Effector memory CD8-positive, alpha-beta T cell (primary cell): Measurements from ENCODE around the gene MMADHC.

Experiments used
- ATAC-seq: fragments of 150-1000 bp; cut with Tn5 transposase; replicated peaks from 2 replicates; pipeline ENCODE4 v1.10.0; 2021; ENCODE audit warnings: mild to moderate bottlenecking, moderate library complexity
- DNase-seq, 3 experiments: peaks; one replicate each; pipeline ENCODE4 v3.0.0; 2021
- H3K27ac Mint-ChIP-seq, 2 donors: one replicate each; pipeline ENCODE4 v1.8.0; 2022; ENCODE audit warnings: mild to moderate bottlenecking in 2 of 2, mixed read lengths in 2 of 2, moderate library complexity in 2 of 2
- H3K27me3 Mint-ChIP-seq, 2 donors: one replicate each; pipeline ENCODE4 v1.8.0; 2022; ENCODE audit warnings: mixed read lengths in 2 of 2
- H3K36me3 Mint-ChIP-seq: one replicate; pipeline ENCODE4 v1.8.0; 2022; ENCODE audit warnings: mild to moderate bottlenecking, moderate library complexity, mixed read lengths; ENCODE audit not compliant: insufficient read depth
- H3K4me1 Mint-ChIP-seq, 2 donors: one replicate each; pipeline ENCODE4 v1.8.0; 2022; ENCODE audit warnings: low read depth in 2 of 2, mixed read lengths in 2 of 2
- H3K4me3 Mint-ChIP-seq, 2 donors: one replicate each; pipeline ENCODE4 v1.8.0; 2022; ENCODE audit warnings: mild to moderate bottlenecking in 2 of 2, mixed read lengths in 2 of 2, moderate library complexity in 2 of 2
- H3K9me3 Mint-ChIP-seq, 2 donors: one replicate each; pipeline ENCODE4 v1.8.0; 2022; ENCODE audit warnings: mixed read lengths in 2 of 2
- total RNA-seq, 9 experiments: gene quantifications; one replicate each; lab custom pipeline; 2026; lab: John Stamatoyannopoulos, UW

Gene MMADHC
- 54.0 to 152 (median 88.7) reads per million in 9 experiments for total RNA-seq

GRCh38 chr2:149587220-149587949 is at the start of gene MMADHC:
Gene MMADHC (minus strand): TSS chr2:149587775. CDS start chr2:149587097, 678 bp downstream.
- H3K27ac Mint-ChIP-seq = peak within 1 kb of the TSS; percentile 98 to 100
- H3K27me3 Mint-ChIP-seq = peaks cover 26 to 31% of the 10 kb centered on the region in 2 donors
- ATAC-seq (peak; percentile 94), DNase-seq (peak; percentile 87 to 89 (median 87))
- H3K4me3 Mint-ChIP-seq = peak within 1 kb of the TSS; percentile 99 to 100
- H3K9me3 Mint-ChIP-seq = no peaks in the 10 kb centered on the region
- H3K4me1 Mint-ChIP-seq = peaks cover 20 to 34% of the 10 kb centered on the region in 2 donors
- H3K36me3 Mint-ChIP-seq = peaks cover 45% of the 10 kb centered on the region

GRCh38 chr2:149634103-149634502 is 46.5 kb upstream of the MMADHC start:
- Mint-ChIP-seq H3K9me3 (peaks cover 0 to 4% of the 10 kb centered on the region in 2 donors), H3K4me1 (no peaks in the 10 kb centered on the region), H3K4me3 (no peak overlapping the region), H3K27me3 (peaks cover 0 to 5% of the 10 kb centered on the region in 2 donors), H3K36me3 (no peaks in the 10 kb centered on the region), H3K27ac (no peak overlapping the region)
- ATAC-seq = no peak
- no peak for DNase-seq

- ATAC-seq = no peak
- Mint-ChIP-seq H3K4me1 (no peaks in the 10 kb centered on the region), H3K4me3 (no peak overlapping the region), H3K36me3 (no peaks in the 10 kb centered on the region), H3K27me3 (peaks cover 0 to 9% of the 10 kb centered on the region in 2 donors), H3K27ac (no peak overlapping the region), H3K9me3 (no peaks in the 10 kb centered on the region)
- no peak for DNase-seq
Measured at GRCh38 chr2:149630445-149630844, 42.9 kb upstream of the MMADHC start.

GRCh38 chr2:149629026-149629425 is 41.5 kb upstream of the MMADHC start:
- DNase-seq (no peak), ATAC-seq (no peak)
- no peak overlapping the region for H3K4me3 Mint-ChIP-seq
- H3K4me1 Mint-ChIP-seq = no peaks in the 10 kb centered on the region
- no peaks in the 10 kb centered on the region for H3K36me3 Mint-ChIP-seq
- H3K27ac Mint-ChIP-seq = no peak overlapping the region
- peaks cover 7 to 12% of the 10 kb centered on the region in 2 donors for H3K27me3 Mint-ChIP-seq
- H3K9me3 Mint-ChIP-seq = no peaks in the 10 kb centered on the region

DNA sequence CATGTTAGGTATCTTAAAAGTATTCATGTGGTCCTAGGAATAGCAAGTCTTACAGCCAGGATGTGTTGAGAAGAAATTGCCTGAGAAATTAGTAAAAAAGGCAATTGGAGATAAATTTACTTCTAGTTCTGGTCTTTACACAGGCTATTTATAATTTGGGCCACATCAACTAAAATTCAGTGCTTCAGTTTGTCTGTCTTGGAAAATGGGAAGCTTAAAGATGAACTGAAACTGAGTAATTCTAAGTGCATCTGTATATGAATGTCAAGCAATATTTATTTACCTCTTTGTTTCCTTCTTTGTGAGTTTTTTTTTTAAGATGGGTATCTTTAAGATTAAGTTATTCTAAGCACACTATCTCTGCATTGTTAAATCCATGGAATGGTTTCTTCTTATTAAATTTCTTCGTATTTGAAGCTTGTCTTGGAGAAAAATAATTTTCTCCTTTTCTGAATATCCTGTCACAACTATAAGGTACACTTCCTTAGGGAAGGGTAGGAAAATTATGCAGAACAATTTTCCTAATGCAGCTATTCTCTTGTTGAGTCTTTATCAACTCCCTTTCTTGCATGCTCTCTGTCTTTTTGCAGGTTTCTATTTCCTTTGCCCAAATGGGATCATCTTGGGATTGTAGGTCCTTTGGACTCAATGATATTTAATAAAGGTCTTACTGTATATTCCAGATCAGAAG is 39.7 kb upstream of the MMADHC start:
- Mint-ChIP-seq H3K9me3 (no peaks in the 10 kb centered on the region), H3K27ac (peak overlapping the region in 1 of 2 donors; percentile 68), H3K4me1 (no peaks in the 10 kb centered on the region), H3K36me3 (no peaks in the 10 kb centered on the region), H3K4me3 (no peak overlapping the region), H3K27me3 (peaks cover 15 to 17% of the 10 kb centered on the region in 2 donors)
- ATAC-seq = no peak
- DNase-seq = no peak

- no peaks in the 10 kb centered on the region for H3K36me3 Mint-ChIP-seq
- ATAC-seq (no peak), DNase-seq (no peak)
- H3K27me3 Mint-ChIP-seq = peaks cover 25 to 27% of the 10 kb centered on the region in 2 donors
- no peaks in the 10 kb centered on the region for H3K4me1 Mint-ChIP-seq
- H3K4me3 Mint-ChIP-seq = no peak overlapping the region
- H3K9me3 Mint-ChIP-seq = no peaks in the 10 kb centered on the region
- no peak overlapping the region for H3K27ac Mint-ChIP-seq
Measured at GRCh38 chr2:149625671-149626070, 38.1 kb upstream of the MMADHC start.

DNA sequence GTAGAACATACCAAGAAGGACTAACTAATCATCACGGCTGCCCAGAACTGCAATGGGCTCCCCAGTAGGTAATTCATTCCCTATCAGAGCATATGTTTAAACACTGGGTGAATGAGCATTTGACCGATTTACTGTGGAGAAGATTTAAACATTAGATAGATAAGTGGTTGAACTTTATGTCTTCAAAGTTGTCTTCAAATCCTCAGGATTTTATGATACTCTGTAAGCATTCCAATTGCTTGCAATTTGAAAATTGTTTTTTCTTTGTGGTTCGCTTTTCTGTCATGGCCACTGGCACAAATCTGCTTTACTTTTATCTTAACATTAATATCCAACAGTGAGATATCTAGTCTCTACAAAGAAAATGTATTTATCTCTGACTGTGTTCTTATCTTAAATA is 37.7 kb upstream of the MMADHC start:
- DNase-seq = no peak
- no peak for ATAC-seq
- H3K27ac Mint-ChIP-seq = no peak overlapping the region
- H3K4me1 Mint-ChIP-seq = no peaks in the 10 kb centered on the region
- H3K36me3 Mint-ChIP-seq = no peaks in the 10 kb centered on the region
- no peak overlapping the region for H3K4me3 Mint-ChIP-seq
- H3K9me3 Mint-ChIP-seq = no peaks in the 10 kb centered on the region
- H3K27me3 Mint-ChIP-seq = peaks cover 29 to 31% of the 10 kb centered on the region in 2 donors

DNA sequence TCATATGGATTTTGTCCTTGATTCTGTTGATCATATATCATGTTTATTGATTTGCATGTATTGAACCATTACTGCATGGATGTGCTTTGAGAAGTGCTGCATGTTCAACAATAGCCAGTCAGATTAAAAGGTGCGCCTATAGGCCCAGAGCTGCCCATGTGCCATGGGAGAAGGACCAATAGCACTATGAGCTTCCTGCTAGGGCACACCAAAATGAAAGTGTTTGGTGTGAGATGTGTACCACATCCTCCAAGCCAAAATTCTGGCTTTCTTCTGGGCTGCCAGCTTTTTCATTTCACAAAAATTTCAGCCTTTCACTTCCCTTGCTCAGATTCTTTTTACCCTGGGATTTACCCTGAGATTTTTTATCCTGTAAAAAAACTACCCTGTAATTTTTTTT is 34.8 kb upstream of the MMADHC start:
- DNase-seq = no peak
- no peak for ATAC-seq
- Mint-ChIP-seq H3K27ac (no peak overlapping the region), H3K27me3 (peaks cover 32 to 34% of the 10 kb centered on the region in 2 donors), H3K9me3 (no peaks in the 10 kb centered on the region), H3K4me1 (no peaks in the 10 kb centered on the region), H3K36me3 (no peaks in the 10 kb centered on the region), H3K4me3 (no peak overlapping the region)

GRCh38 chr2:149617476-149617875 is 29.9 kb upstream of the MMADHC start:
- Mint-ChIP-seq H3K4me3 (no peak overlapping the region), H3K9me3 (no peaks in the 10 kb centered on the region), H3K4me1 (no peaks in the 10 kb centered on the region), H3K36me3 (no peaks in the 10 kb centered on the region), H3K27ac (no peak overlapping the region), H3K27me3 (peaks cover 15 to 19% of the 10 kb centered on the region in 2 donors)
- DNase-seq (no peak), ATAC-seq (no peak)

DNA sequence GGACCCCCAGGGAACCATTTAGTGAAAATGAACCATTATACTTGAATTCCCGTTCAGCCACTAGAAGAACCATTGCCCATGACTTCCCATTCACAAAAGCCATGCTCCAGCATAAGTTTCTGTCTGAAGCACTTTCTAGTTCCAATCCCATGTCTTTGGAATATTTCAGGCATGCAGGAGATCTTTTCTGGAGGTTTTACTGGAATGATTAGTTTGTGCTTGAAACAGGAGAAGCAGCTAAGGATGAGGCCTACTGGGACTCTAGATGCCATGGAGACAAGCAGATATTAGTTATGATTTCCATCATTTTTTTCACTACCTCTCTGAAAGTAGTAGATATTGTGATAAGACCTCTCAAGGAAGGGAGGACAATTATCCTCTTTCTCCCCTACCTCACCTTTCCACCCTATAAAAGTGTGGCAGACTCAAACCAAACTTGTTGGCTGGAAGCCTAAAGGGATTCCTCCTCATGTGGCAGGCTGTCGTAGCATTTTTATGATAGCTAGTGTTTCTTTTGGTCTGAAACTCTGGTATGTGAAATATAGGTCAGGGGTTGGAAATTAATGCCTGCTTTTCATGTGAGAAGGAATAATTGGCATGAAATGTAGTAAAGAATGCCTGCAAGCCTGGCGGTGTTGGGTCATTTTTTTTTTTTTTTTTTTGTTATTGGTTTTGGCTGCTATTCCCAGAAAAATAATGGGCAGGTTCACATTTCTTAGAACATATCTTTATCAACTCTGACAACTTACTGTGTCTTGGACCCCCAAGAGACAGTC is 29.3 kb upstream of the MMADHC start:
- DNase-seq (no peak), ATAC-seq (no peak)
- Mint-ChIP-seq H3K9me3 (no peaks in the 10 kb centered on the region), H3K27ac (no peak overlapping the region), H3K36me3 (no peaks in the 10 kb centered on the region), H3K27me3 (peaks cover 15 to 19% of the 10 kb centered on the region in 2 donors), H3K4me3 (no peak overlapping the region), H3K4me1 (no peaks in the 10 kb centered on the region)

GRCh38 chr2:149613704-149614103 is 26.1 kb upstream of the MMADHC start:
- peaks cover 4 to 10% of the 10 kb centered on the region in 2 donors for H3K27me3 Mint-ChIP-seq
- no peaks in the 10 kb centered on the region for H3K4me1 Mint-ChIP-seq
- no peaks in the 10 kb centered on the region for H3K9me3 Mint-ChIP-seq
- DNase-seq (no peak), ATAC-seq (no peak)
- no peak overlapping the region for H3K4me3 Mint-ChIP-seq
- H3K36me3 Mint-ChIP-seq = no peaks in the 10 kb centered on the region
- no peak overlapping the region for H3K27ac Mint-ChIP-seq

DNA sequence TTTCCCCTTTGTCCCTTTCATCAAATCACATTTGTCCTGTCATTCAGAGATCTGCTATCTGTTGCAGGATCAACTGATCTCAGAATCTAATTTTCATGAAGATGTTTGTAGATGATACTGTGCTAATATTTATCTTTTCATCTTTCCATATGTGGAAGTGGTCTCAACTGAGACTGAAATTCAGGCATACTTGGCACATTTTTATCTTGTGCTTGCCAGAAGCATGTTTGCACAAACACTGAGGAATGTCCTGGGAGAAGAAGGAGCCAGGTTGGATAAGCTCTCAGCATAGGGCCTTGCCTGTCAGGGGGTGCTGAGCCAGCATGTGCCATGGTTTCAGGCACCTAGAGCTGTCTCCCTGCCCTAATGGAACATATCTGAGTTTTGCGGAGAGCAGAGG is 24.5 kb upstream of the MMADHC start:
- Mint-ChIP-seq H3K4me1 (no peaks in the 10 kb centered on the region), H3K27ac (no peak overlapping the region), H3K4me3 (no peak overlapping the region), H3K9me3 (no peaks in the 10 kb centered on the region), H3K27me3 (peaks cover 4 to 10% of the 10 kb centered on the region in 2 donors), H3K36me3 (no peaks in the 10 kb centered on the region)
- ATAC-seq (no peak), DNase-seq (no peak)

GRCh38 chr2:149611100-149611820 is 23.7 kb upstream of the MMADHC start:
- Mint-ChIP-seq H3K9me3 (no peaks in the 10 kb centered on the region), H3K4me3 (no peak overlapping the region)

More at GRCh38 chr2:149611100-149611820, 23.7 kb upstream of the MMADHC start:
- no peaks in the 10 kb centered on the region for H3K4me1 Mint-ChIP-seq
- H3K27me3 Mint-ChIP-seq = peaks cover 4 to 10% of the 10 kb centered on the region in 2 donors
- DNase-seq (no peak), ATAC-seq (no peak)
- no peak overlapping the region for H3K27ac Mint-ChIP-seq
- no peaks in the 10 kb centered on the region for H3K36me3 Mint-ChIP-seq
